NCI-H1930 (cell line): Measurements from ENCODE around the gene GABRG2.

Experiments used
- DNase-seq, 2 experiments: peaks; one replicate each; lab custom pipeline; 2025; lab: John Stamatoyannopoulos, UW

GABRG2 gene

GRCh38 chr5:162193012-162193411, 125.4 kb downstream of the GABRG2 start:
- no peak for DNase-seq

GRCh38 chr5:162196351-162196750, 128.8 kb downstream of the GABRG2 start:
- no peak for DNase-seq

- DNase-seq = no peak
Observed at GRCh38 chr5:162202285-162202880, 134.8 kb downstream of the GABRG2 start.
